Endodermal cell (in vitro differentiated cells): ENCODE measurements around the gene RALGPS2. TPM values are rescaled to one million over a fixed set of nuclear protein-coding genes. Genes with fewer than 3 reads are reported as not detected.

Experiments used
- DNase-seq: peaks from one replicate; pipeline ENCODE4 v3.0.0-alpha.2; 2017
- H3K27ac ChIP-seq: 2 replicates; pipeline ENCODE4 v1.5.1; 2013; ENCODE audit warnings: mild to moderate bottlenecking, low read depth, low read length, moderate library complexity
- H3K27me3 ChIP-seq: 2 replicates; pipeline ENCODE4 v1.6.1; 2013; ENCODE audit warnings: mild to moderate bottlenecking, low read length, moderate library complexity; ENCODE audit not compliant: insufficient read depth, control insufficient read depth, poor library complexity, severe bottlenecking
- H3K36me3 ChIP-seq: 2 replicates; pipeline ENCODE4 v1.7.0; 2013; ENCODE audit warnings: mild to moderate bottlenecking, low read length, moderate library complexity; ENCODE audit not compliant: control insufficient read depth, insufficient read depth
- H3K4me1 ChIP-seq: one replicate; pipeline ENCODE4 v1.7.0; 2013; ENCODE audit warnings: low read length; ENCODE audit not compliant: control insufficient read depth, insufficient read depth
- H3K4me3 ChIP-seq: 2 replicates; pipeline ENCODE4 v1.5.1; 2013; ENCODE audit warnings: mild to moderate bottlenecking, low read length, moderate library complexity
- H3K9ac ChIP-seq: 2 replicates; pipeline ENCODE4 v1.6.1; 2013; ENCODE audit warnings: mild to moderate bottlenecking, low read length, moderate library complexity; ENCODE audit not compliant: poor library complexity, severe bottlenecking; ENCODE audit errors: extremely low read depth
- H3K9me3 ChIP-seq: 2 replicates; pipeline ENCODE4 v1.6.1; 2013; ENCODE audit warnings: mild to moderate bottlenecking, low read length, moderate library complexity; ENCODE audit not compliant: control insufficient read depth
- H3K27ac Mint-ChIP-seq: 2 replicates; pipeline ENCODE4 v1.8.0; 2020; ENCODE audit warnings: mixed read lengths
- H3K27me3 Mint-ChIP-seq: 2 replicates; pipeline ENCODE4 v1.8.0; 2021; ENCODE audit warnings: mild to moderate bottlenecking, mixed read lengths; ENCODE audit not compliant: insufficient read depth
- H3K36me3 Mint-ChIP-seq: 2 replicates; pipeline ENCODE4 v1.8.0; 2020; ENCODE audit warnings: low read depth, mixed read lengths
- H3K4me1 Mint-ChIP-seq: 2 replicates; pipeline ENCODE4 v1.8.0; 2020; ENCODE audit warnings: mixed read lengths
- H3K4me3 Mint-ChIP-seq: 2 replicates; pipeline ENCODE4 v1.8.0; 2020; ENCODE audit warnings: mild to moderate bottlenecking, moderate library complexity, mixed read lengths
- H3K9me3 Mint-ChIP-seq: 2 replicates; pipeline ENCODE4 v1.8.0; 2020; ENCODE audit warnings: mild to moderate bottlenecking, mixed read lengths
- WGBS, 2 experiments: methylation state at CpG; one replicate each; pipeline versions ENCODE4 v1.1.5 to v1.1.7; 2013; ENCODE audit warnings: missing lambda C conversion rate in 2 of 2, mixed read lengths in 1 of 2; ENCODE audit not compliant: insufficient coverage in 1 of 2, insufficient read length in 1 of 2; 5-methylcytosine and 5-hydroxymethylcytosine counted together
- total RNA-seq, 2 donors: library from RNA; stranded (reverse); fragmentation: NEBNext Ultra II Directional in 1 of 2; extraction: Animal tissue kit (Norgen Biotek cat#: 25700) in 1 of 2; gene quantifications; 2 replicates in 1 of 2; 3 replicates in 1 of 2; pipeline ENCODE4 v1.2.1, GENCODE V29; 2021
- TF ChIP-seq, protein P1 (sequence below): fragments of 200-600 bp; sonication (generic); conservative IDR thresholded peaks from 2 replicates; pipeline ENCODE4 v1.5.0; 2021; ENCODE audit warnings: antibody characterized with exemption, mild to moderate bottlenecking

Gene RALGPS2
- total RNA-seq, 2 donors from 2014 or later: 56.6 to 73.1 TPM

DNA sequence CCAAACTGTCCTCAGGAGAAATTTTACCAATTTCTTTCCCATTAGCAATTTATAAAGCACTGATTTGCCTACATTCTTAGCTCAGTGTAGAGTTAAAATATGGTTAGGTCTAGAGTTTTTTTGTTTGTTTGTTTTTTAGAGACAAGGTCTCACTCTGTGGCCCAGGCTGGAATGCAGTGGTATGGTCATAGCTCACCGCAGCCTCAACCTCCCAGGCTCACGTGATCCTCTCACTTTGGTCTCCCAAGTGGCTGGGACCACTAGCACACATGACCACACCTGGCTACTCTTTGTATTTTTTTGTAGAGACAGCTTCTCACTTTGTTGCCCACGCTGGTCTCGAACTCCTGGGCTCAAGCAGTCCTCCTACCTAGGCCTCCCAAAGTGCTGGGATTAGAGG lies 10.6 kb upstream of the RALGPS2 start:
- H3K27me3 ChIP-seq: no peaks in the 10 kb centered on the region
- H3K4me1 ChIP-seq: no peaks in the 10 kb centered on the region
- H3K4me3 ChIP-seq: no peak overlapping the region
- Mint-ChIP-seq H3K36me3 (no peaks in the 10 kb centered on the region), H3K27me3 (no peaks in the 10 kb centered on the region), H3K27ac (no peak overlapping the region), H3K4me3 (no peak overlapping the region), H3K9me3 (no peaks in the 10 kb centered on the region), H3K4me1 (no peaks in the 10 kb centered on the region)
- 94% methylated on average over 4 of the region's 4 CpGs for WGBS, 2 experiments
- H3K9ac ChIP-seq: no peak overlapping the region
- no peaks in the 10 kb centered on the region for H3K9me3 ChIP-seq
- DNase-seq: no peak
- no peak overlapping the region for H3K27ac ChIP-seq
- no peaks in the 10 kb centered on the region for H3K36me3 ChIP-seq
- TF ChIP-seq, protein P1, sequence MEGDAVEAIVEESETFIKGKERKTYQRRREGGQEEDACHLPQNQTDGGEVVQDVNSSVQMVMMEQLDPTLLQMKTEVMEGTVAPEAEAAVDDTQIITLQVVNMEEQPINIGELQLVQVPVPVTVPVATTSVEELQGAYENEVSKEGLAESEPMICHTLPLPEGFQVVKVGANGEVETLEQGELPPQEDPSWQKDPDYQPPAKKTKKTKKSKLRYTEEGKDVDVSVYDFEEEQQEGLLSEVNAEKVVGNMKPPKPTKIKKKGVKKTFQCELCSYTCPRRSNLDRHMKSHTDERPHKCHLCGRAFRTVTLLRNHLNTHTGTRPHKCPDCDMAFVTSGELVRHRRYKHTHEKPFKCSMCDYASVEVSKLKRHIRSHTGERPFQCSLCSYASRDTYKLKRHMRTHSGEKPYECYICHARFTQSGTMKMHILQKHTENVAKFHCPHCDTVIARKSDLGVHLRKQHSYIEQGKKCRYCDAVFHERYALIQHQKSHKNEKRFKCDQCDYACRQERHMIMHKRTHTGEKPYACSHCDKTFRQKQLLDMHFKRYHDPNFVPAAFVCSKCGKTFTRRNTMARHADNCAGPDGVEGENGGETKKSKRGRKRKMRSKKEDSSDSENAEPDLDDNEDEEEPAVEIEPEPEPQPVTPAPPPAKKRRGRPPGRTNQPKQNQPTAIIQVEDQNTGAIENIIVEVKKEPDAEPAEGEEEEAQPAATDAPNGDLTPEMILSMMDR: no peak

DNA sequence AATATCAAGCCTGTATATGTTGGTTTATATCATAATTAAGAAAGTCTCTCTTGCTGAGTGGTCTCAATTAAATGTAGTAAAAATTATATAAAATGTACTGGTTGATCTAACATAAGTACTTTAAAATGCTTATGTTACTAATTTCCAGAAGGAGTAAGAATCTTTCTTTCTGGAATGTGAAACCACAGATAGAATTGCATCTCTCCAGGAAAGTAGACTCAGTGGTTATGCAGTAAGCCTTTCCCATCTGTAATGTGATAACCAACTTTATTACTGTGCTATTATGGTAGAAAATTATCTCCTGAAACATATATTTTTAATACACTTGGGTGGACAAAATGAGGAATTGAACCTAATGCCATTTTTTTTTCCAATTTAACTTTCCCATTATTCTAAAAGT lies 8.9 kb upstream of the RALGPS2 start:
- Histone ChIP-seq H3K27ac (no peak overlapping the region), H3K9ac (no peak overlapping the region), H3K27me3 (no peaks in the 10 kb centered on the region), H3K36me3 (no peaks in the 10 kb centered on the region), H3K9me3 (no peaks in the 10 kb centered on the region), H3K4me3 (no peak overlapping the region), H3K4me1 (no peaks in the 10 kb centered on the region)
- no peaks in the 10 kb centered on the region for H3K27me3 Mint-ChIP-seq
- H3K4me1 Mint-ChIP-seq: no peaks in the 10 kb centered on the region
- no peak overlapping the region for H3K27ac Mint-ChIP-seq
- no peaks in the 10 kb centered on the region for H3K36me3 Mint-ChIP-seq
- TF ChIP-seq, protein P1: no peak
- DNase-seq: no peak
- H3K9me3 Mint-ChIP-seq: no peaks in the 10 kb centered on the region
- H3K4me3 Mint-ChIP-seq: no peak overlapping the region

DNA sequence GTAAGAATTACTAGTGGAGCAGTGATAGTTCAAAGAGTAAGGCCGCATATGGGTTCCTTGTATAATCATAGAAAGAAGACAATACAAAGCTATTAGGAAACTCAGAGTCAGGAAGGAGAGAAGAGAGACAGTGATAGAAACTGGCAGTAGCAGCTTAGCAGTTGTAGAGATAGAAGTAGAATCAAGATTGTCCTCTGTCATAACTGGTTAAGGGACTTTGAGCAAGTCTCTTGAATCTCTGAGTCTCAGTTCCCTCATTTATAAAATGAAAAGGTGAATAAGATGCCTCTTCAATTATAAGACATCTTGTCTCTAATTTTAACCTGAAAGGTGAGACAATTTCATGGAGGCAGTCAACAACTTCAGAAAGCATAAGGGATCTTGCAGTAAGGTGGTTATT lies 6.5 kb upstream of the RALGPS2 start:
- DNase-seq: no peak
- Histone ChIP-seq H3K9ac (no peak overlapping the region), H3K4me1 (no peaks in the 10 kb centered on the region), H3K27ac (no peak overlapping the region), H3K27me3 (peaks cover 2% of the 10 kb centered on the region), H3K4me3 (no peak overlapping the region), H3K9me3 (no peaks in the 10 kb centered on the region), H3K36me3 (no peaks in the 10 kb centered on the region)
- no peaks in the 10 kb centered on the region for H3K27me3 Mint-ChIP-seq
- H3K4me3 Mint-ChIP-seq: no peak overlapping the region
- 80 to 88% methylated on average over 1 of the region's 1 CpG for whole genome bisulfite sequencing, 2 experiments
- H3K4me1 Mint-ChIP-seq: no peaks in the 10 kb centered on the region
- H3K27ac Mint-ChIP-seq: no peak overlapping the region
- no peaks in the 10 kb centered on the region for H3K9me3 Mint-ChIP-seq
- TF ChIP-seq, protein P1: no peak
- no peaks in the 10 kb centered on the region for H3K36me3 Mint-ChIP-seq
